Chondrocyte (in vitro differentiated cells): ENCODE measurements around the gene DHRS12. TPM values are rescaled to one million over a fixed set of nuclear protein-coding genes. Genes with fewer than 3 reads are reported as not detected.

Experiments used
- DNase-seq: peaks from one replicate; pipeline ENCODE4 v3.0.0; 2021; ENCODE audit warnings: mixed read lengths, low spot score
- H3K27ac Mint-ChIP-seq: one replicate; pipeline ENCODE4 v1.8.0; 2021; ENCODE audit warnings: mild to moderate bottlenecking, moderate library complexity, mixed read lengths; ENCODE audit not compliant: unreplicated experiment
- H3K27me3 Mint-ChIP-seq: 2 replicates; pipeline ENCODE4 v1.8.0; 2021; ENCODE audit warnings: low read depth, mixed read lengths
- H3K36me3 Mint-ChIP-seq: 2 replicates; pipeline ENCODE4 v1.8.0; 2021; ENCODE audit warnings: low read depth, mixed read lengths
- H3K4me1 Mint-ChIP-seq: 2 replicates; pipeline ENCODE4 v1.8.0; 2021; ENCODE audit warnings: low read depth, mild to moderate bottlenecking, mixed read lengths
- H3K4me3 Mint-ChIP-seq: one replicate; pipeline ENCODE4 v1.8.0; 2021; ENCODE audit warnings: mild to moderate bottlenecking, moderate library complexity, mixed read lengths; ENCODE audit not compliant: unreplicated experiment
- H3K9me3 Mint-ChIP-seq: 2 replicates; pipeline ENCODE4 v1.8.0; 2021; ENCODE audit warnings: low read depth, mixed read lengths
- CTCF ChIP-seq: fragments of 200-600 bp; sonication (generic); IDR thresholded peaks from 2 replicates; pipeline ENCODE4 v1.5.0; 2021; ENCODE audit warnings: antibody characterized with exemption, mild to moderate bottlenecking, moderate library complexity
- total RNA-seq: library from RNA; stranded (reverse); gene quantifications from 3 replicates; pipeline ENCODE4 v1.2.1, GENCODE V29; 2021

Gene DHRS12
- total RNA-seq, 1 donor from 2014 or later = 7.6 TPM

GRCh38 chr13:51742611-51743010 lies 61.4 kb downstream of the DHRS12 start:
- H3K4me3 Mint-ChIP-seq = no peak overlapping the region
- no peaks in the 10 kb centered on the region for H3K9me3 Mint-ChIP-seq
- H3K27ac Mint-ChIP-seq = no peak overlapping the region
- H3K4me1 Mint-ChIP-seq = no peaks in the 10 kb centered on the region
- H3K27me3 Mint-ChIP-seq = no peaks in the 10 kb centered on the region
- no peak for TF ChIP-seq CTCF
- peaks cover 2% of the 10 kb centered on the region for H3K36me3 Mint-ChIP-seq
- no peak for DNase-seq

GRCh38 chr13:51742031-51742430 lies 61.9 kb downstream of the DHRS12 start:
- H3K36me3 Mint-ChIP-seq = peaks cover 2% of the 10 kb centered on the region
- H3K27ac Mint-ChIP-seq = no peak overlapping the region
- no peaks in the 10 kb centered on the region for H3K9me3 Mint-ChIP-seq
- H3K27me3 Mint-ChIP-seq = no peaks in the 10 kb centered on the region
- no peak for TF ChIP-seq CTCF
- H3K4me3 Mint-ChIP-seq = no peak overlapping the region
- no peaks in the 10 kb centered on the region for H3K4me1 Mint-ChIP-seq
- DNase-seq = no peak

- no peaks in the 10 kb centered on the region for H3K9me3 Mint-ChIP-seq
- no peak overlapping the region for H3K4me3 Mint-ChIP-seq
- peaks cover 2% of the 10 kb centered on the region for H3K36me3 Mint-ChIP-seq
- H3K4me1 Mint-ChIP-seq = no peaks in the 10 kb centered on the region
- no peak for DNase-seq
- H3K27ac Mint-ChIP-seq = no peak overlapping the region
- TF ChIP-seq CTCF = no peak
- H3K27me3 Mint-ChIP-seq = no peaks in the 10 kb centered on the region
These were observed 63.3 kb downstream of the DHRS12 start for GRCh38 chr13:51740698-51741097.

- H3K4me1 Mint-ChIP-seq = peaks cover 11% of the 10 kb centered on the region
These were observed 64.8 kb downstream of the DHRS12 start for GRCh38 chr13:51739027-51739764.

More at GRCh38 chr13:51739027-51739764, 64.8 kb downstream of the DHRS12 start:
- H3K36me3 Mint-ChIP-seq = peaks cover 2% of the 10 kb centered on the region
- no peaks in the 10 kb centered on the region for H3K27me3 Mint-ChIP-seq
- DNase-seq = no peak
- no peak overlapping the region for H3K27ac Mint-ChIP-seq
- no peak for TF ChIP-seq CTCF
- no peak overlapping the region for H3K4me3 Mint-ChIP-seq
- no peaks in the 10 kb centered on the region for H3K9me3 Mint-ChIP-seq
